Stimulated activated CD4-positive, alpha-beta T cell treated with anti-CD3 and anti-CD28 coated beads, TNF-alpha, amount 100 ng/mL, for 1 hour (primary cell): ENCODE data around the gene SALL2.
A peak's percentile ranks its signal among the peaks of the same experiment; 100 is the strongest.

ENCODE experiments used
- DNase-seq, 3 donors: peaks; one replicate each; pipeline ENCODE4 v3.0.0-alpha.2; 2020; ENCODE audit warnings: low read depth in 3 of 3, low spot score in 1 of 3

Gene SALL2

GRCh38 chr14:21494902-21495762 is 31.0 kb downstream of the SALL2 start:
- no peak for DNase-seq

GRCh38 chr14:21486640-21487087 is 39.5 kb downstream of the SALL2 start:
- DNase-seq = no peak

GRCh38 chr14:21476925-21477681 is 49.0 kb downstream of the SALL2 start, which contains the start of the genes RAB2B and TOX4:
TSS of gene RAB2B (minus strand) at chr14:21476959. CDS start at chr14:21476872, 87 bp downstream.
TSS of gene TOX4 (plus strand) at chr14:21477195. CDS start at chr14:21477279, 84 bp downstream.
- DNase-seq = peak; percentile 76 to 90 (median 89)

GRCh38 chr14:21476523-21476924 is 49.6 kb downstream of the SALL2 start:
- peak in 2 of 3 donors; percentile 59 to 77 for DNase-seq

- DNase-seq = no peak
Observed at GRCh38 chr14:21475767-21476522, 50.2 kb downstream of the SALL2 start.
